Activated T-cell treated with anti-CD3 and anti-CD28 coated beads for 4 hours (primary cell): ENCODE measurements around the gene PRKAG2.
"Not testable (repeated sequence)": the region's sequence is repeated elsewhere in the genome, so short reads cannot be mapped to it uniquely, and the experiment has no call there.

Source experiments
- DNase-seq: peaks from one replicate; pipeline ENCODE4 v3.0.0-alpha.2; 2020

The PRKAG2 gene

GRCh38 chr7:151796871-151797537, 79.9 kb downstream of the PRKAG2 start:
- no peak for DNase-seq

- DNase-seq = no peak
Observed at GRCh38 chr7:151796091-151796870, 80.6 kb downstream of the PRKAG2 start.

- DNase-seq = peak; percentile 50
Observed at GRCh38 chr7:151795168-151795811, 81.6 kb downstream of the PRKAG2 start.

- no peak for DNase-seq
Observed at GRCh38 chr7:151794508-151795167, 82.3 kb downstream of the PRKAG2 start.

- no peak for DNase-seq
Observed at GRCh38 chr7:151793991-151794507, 82.9 kb downstream of the PRKAG2 start.

- no peak for DNase-seq
Observed at GRCh38 chr7:151793531-151793951, 83.4 kb downstream of the PRKAG2 start.

GRCh38 chr7:151792636-151793035, 84.3 kb downstream of the PRKAG2 start:
- DNase-seq = no peak

GRCh38 chr7:151792086-151792485, 84.8 kb downstream of the PRKAG2 start:
- DNase-seq = no peak

- no peak for DNase-seq
Observed at GRCh38 chr7:151790830-151791620, 85.9 kb downstream of the PRKAG2 start.

- DNase-seq = no peak
Observed at GRCh38 chr7:151790095-151790829, 86.7 kb downstream of the PRKAG2 start.

- DNase-seq = no peak
Observed at GRCh38 chr7:151789380-151789947, 87.5 kb downstream of the PRKAG2 start.

- DNase-seq = no peak
Observed at GRCh38 chr7:151787348-151787747, 89.6 kb downstream of the PRKAG2 start.

GRCh38 chr7:151786936-151787335, 90.0 kb downstream of the PRKAG2 start:
- DNase-seq = no peak

- no peak for DNase-seq
Observed at GRCh38 chr7:151786241-151786640, 90.7 kb downstream of the PRKAG2 start.

GRCh38 chr7:151785681-151785965, 91.3 kb downstream of the PRKAG2 start:
- DNase-seq = no peak

GRCh38 chr7:151784853-151785680, 91.8 kb downstream of the PRKAG2 start:
- no peak for DNase-seq

GRCh38 chr7:151783958-151784575, 92.8 kb downstream of the PRKAG2 start:
- no peak for DNase-seq

GRCh38 chr7:151782598-151783448, 94.1 kb downstream of the PRKAG2 start:
- DNase-seq = peak; percentile 57

- not testable (repeated sequence) for DNase-seq
Observed at GRCh38 chr7:151782256-151782597, 94.7 kb downstream of the PRKAG2 start.
